NCI-H510A treated with DMSO at 0.1 percent for 48 hours (cell line): ENCODE measurements around the gene GRK5.
"Not testable (repeated sequence)": the region's sequence is repeated elsewhere in the genome, so short reads cannot be mapped to it uniquely, and the experiment has no call there.

Experiments
- DNase-seq: peaks from one replicate; lab custom pipeline; 2025; lab: John Stamatoyannopoulos, UW

The GRK5 gene

GRCh38 chr10:119421891-119422681 lies 214.7 kb downstream of the GRK5 start:
- DNase-seq, result no peak

GRCh38 chr10:119422682-119423509 lies 215.5 kb downstream of the GRK5 start:
- no peak for DNase-seq

GRCh38 chr10:119423510-119424257 lies 216.3 kb downstream of the GRK5 start:
- DNase-seq, result no peak

- no peak for DNase-seq
Observed at GRCh38 chr10:119424258-119424975, 217.0 kb downstream of the GRK5 start.

- no peak for DNase-seq
Observed at GRCh38 chr10:119425102-119425880, 217.9 kb downstream of the GRK5 start.

GRCh38 chr10:119425881-119426170 lies 218.5 kb downstream of the GRK5 start:
- DNase-seq, result no peak

GRCh38 chr10:119426699-119427098 lies 219.3 kb downstream of the GRK5 start:
- no peak for DNase-seq

GRCh38 chr10:119427263-119427864 lies 220.0 kb downstream of the GRK5 start:
- DNase-seq, result no peak

GRCh38 chr10:119428789-119429188 lies 221.4 kb downstream of the GRK5 start:
- no peak for DNase-seq

- no peak for DNase-seq
Observed at GRCh38 chr10:119429771-119430170, 222.4 kb downstream of the GRK5 start.

GRCh38 chr10:119431034-119431772 lies 223.8 kb downstream of the GRK5 start:
- no peak for DNase-seq

GRCh38 chr10:119431773-119432135 lies 224.4 kb downstream of the GRK5 start:
- no peak for DNase-seq

GRCh38 chr10:119434942-119435341 lies 227.6 kb downstream of the GRK5 start:
- not testable (repeated sequence) for DNase-seq

- no peak for DNase-seq
Observed at GRCh38 chr10:119438717-119439116, 231.3 kb downstream of the GRK5 start.

- DNase-seq, result no peak
Observed at GRCh38 chr10:119439922-119440321, 232.6 kb downstream of the GRK5 start.

- no peak for DNase-seq
Observed at GRCh38 chr10:119441151-119441821, 233.9 kb downstream of the GRK5 start.

GRCh38 chr10:119441921-119442757 lies 234.8 kb downstream of the GRK5 start:
- peak; percentile 5 for DNase-seq

GRCh38 chr10:119442758-119443060 lies 235.3 kb downstream of the GRK5 start:
- DNase-seq, result no peak

- DNase-seq, result no peak
Observed at GRCh38 chr10:119443441-119443840, 236.1 kb downstream of the GRK5 start.
